Activated CD8-positive, alpha-beta memory T cell treated with anti-CD3 and anti-CD28 coated beads for 36 hours (primary cell): ENCODE measurements around the gene COQ5. TPM values are rescaled to one million over a fixed set of nuclear protein-coding genes. Genes with fewer than 3 reads are reported as not detected.

ENCODE experiments used
- CTCF ChIA-PET: fragments of 350-600 bp; sonication (Branson Sonifier 250); formaldehyde crosslinking; loops from one replicate; lab custom pipeline; 2021; ENCODE audit warnings: antibody characterized with exemption; lab: Charles Lee
- POLR2A ChIA-PET: fragments of 350-600 bp; sonication (Branson Sonifier 250); formaldehyde crosslinking; loops from one replicate; lab custom pipeline; 2021; ENCODE audit warnings: antibody characterized with exemption; lab: Charles Lee
- total RNA-seq, 2 experiments: library from RNA; stranded (reverse); gene quantifications; one replicate each; pipeline ENCODE4 v1.2.3, GENCODE V29; 2021

The COQ5 gene
- total RNA-seq, 2 experiments from 2014 or later: 33.7 to 36.0 TPM

- ChIA-PET CTCF (interaction anchor here (0.9 to 2.3 kb wide), 11 partner anchors 10 to 246 kb away, joined by 3 to 8 read pairs (median 3); a partner anchor contains a TSS), POLR2A (interaction anchor here (0.6 to 2.5 kb wide), 8 partner anchors 10 to 663 kb away, joined by 3 to 12 read pairs (median 4); partner anchors contain the start of genes DYNLL1, POP5, RNU4-2 and RPLP0)
These were observed 60.0 kb downstream of the COQ5 start for GRCh38 chr12:120468821-120469449.

- POLR2A ChIA-PET: interaction anchor here (0.7 to 2.5 kb wide), 8 partner anchors 10 to 267 kb away, joined by 3 to 12 read pairs (median 4); partner anchors contain the start of genes DYNLL1, POP5, RNU4-2 and RPLP0
- CTCF ChIA-PET: interaction anchor here (0.7 to 1.8 kb wide), 6 partner anchors 9 to 245 kb away, joined by 3 to 7 read pairs (median 3); no protein-coding TSS in a partner anchor
These were observed 60.6 kb downstream of the COQ5 start for GRCh38 chr12:120468325-120468820.

- CTCF ChIA-PET: interaction anchor here (1.1 to 1.9 kb wide), 4 partner anchors 14 to 31 kb away, joined by 3 to 9 read pairs (median 4); partner anchors contain the start of gene COX6A1
- POLR2A ChIA-PET: no interaction called here
These were observed 61.5 kb downstream of the COQ5 start for GRCh38 chr12:120467439-120467838.

DNA sequence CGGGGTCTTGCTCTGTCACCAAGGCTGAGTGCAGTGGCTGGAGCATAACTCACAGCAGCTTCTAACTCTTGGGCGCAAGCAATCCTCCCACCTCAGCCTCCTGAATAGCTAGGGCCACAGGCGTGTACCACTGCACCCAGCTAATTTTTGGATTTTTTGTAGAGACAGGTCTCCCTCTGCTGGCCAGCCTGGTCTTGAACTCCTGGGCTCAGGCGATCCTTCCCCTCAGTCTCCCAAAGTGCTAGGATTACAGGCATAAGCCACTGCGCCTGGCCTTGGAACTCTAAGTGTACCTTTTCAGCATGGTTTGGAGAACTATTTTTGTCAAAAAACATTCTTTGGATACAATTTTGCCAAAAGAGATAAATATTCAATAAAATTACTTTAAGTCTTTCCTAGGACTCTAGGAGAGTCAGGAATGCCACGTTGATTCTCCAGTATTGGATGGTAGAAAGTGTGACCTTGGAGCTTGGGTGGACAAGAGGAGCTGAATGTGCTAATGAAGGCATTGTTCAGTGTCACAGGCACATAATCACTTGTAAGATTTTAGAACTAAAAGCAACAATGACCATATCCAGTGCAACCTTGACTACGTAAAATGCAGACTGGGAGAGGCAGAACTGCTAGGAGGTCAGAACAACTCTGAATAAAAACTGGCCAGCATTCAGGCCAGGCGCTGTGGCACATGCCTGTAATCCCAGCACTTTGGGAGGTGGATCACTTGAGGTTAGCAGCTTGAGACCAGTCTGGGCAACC lies 62.2 kb downstream of the COQ5 start:
- ChIA-PET CTCF (interaction anchor here (0.9 to 1.9 kb wide), 10 partner anchors 9 to 105 kb away, joined by 3 to 9 read pairs (median 4); partner anchors contain the start of genes COX6A1 and DYNLL1), POLR2A (no interaction called here)

- ChIA-PET CTCF (interaction anchor here (0.9 to 1.6 kb wide), 4 partner anchors 9 to 30 kb away, joined by 3 to 4 read pairs (median 4); partner anchors contain the start of gene DYNLL1), POLR2A (no interaction called here)
These were observed 63.2 kb downstream of the COQ5 start for GRCh38 chr12:120465756-120466155.

- POLR2A ChIA-PET: interaction anchor here (0.8 kb wide), 1 partner anchor 10 kb away, joined by 3 read pairs; no protein-coding TSS in a partner anchor
These were observed 65.2 kb downstream of the COQ5 start for GRCh38 chr12:120463712-120464111.

DNA sequence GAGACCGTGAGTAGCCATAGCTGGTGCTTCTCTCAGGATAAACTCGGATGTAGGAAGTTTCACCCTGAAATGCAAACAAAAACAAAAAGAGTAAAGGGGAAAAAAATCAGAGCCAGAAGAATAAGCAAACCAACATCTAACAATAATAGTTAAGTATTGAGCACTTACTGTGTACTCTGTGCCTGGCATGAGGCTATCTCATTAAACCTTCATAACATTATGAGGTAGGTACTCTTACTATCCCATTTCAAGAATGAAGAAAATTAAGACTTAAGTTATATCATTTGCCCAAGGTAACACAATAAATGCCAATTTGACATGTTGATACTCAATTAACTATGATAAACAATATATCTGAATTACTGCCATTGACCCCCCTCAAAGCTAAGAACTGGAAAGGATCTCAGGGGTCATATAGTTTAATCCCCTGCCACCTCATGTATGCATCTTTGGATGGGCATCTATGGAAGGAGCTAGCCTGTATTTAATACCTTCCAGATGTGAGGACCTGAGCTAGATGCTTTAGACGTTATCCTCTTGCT lies 66.8 kb downstream of the COQ5 start:
- ChIA-PET CTCF (interaction anchor here (1.7 kb wide), 1 partner anchor 16 kb away, joined by 7 read pairs; the partner anchor contains the start of genes GATC and TRIAP1), POLR2A (no interaction called here)

More at GRCh38 chr12:120463712-120464111, 65.2 kb downstream of the COQ5 start:
- CTCF ChIA-PET: interaction anchor here (0.6 to 1.1 kb wide), 5 partner anchors 10 to 33 kb away, joined by 3 to 4 read pairs (median 3); partner anchors contain the start of gene DYNLL1

DNA sequence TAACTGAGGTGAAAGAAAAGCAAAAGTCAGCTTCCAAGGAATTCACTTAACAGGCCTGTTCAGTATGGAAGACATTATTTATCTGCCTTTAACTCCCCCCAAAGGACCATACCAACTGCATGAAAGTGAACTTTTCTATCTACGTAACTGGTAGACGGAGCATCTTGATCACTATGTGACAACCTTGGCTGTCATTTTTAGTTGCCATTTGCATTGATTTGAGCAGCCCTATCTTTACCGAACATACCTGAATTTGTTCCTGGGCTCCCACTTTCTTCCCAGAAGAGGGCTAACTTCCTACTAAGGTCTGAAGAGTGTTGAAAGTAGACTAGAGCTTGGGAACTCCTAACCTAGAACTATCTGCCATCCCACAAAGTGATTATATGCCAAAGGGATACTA lies 68.8 kb downstream of the COQ5 start:
- CTCF ChIA-PET: no interaction called here
- POLR2A ChIA-PET: no interaction called here

DNA sequence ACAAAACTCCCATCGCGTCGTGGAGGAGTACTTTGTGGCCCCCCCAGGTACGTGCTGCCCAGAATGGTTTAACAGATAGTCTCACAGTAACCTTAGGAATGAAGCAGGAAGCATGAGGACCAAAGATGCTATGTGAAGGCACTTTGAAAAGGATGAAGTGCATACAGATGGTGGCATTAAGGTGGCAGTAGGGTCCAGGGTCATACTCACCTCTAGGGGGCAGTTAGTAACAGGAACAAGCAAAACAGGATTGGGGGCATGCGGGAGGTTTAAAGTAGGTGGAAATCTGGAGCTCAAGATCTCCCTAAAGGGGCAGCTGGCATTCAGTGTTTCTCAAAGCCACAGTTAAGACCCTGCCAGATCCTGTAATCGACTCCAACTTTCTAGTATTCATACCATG lies 71.8 kb downstream of the COQ5 start:
- ChIA-PET POLR2A (interaction anchor here (0.6 to 2.9 kb wide), 3 partner anchors 12 to 192 kb away, joined by 4 to 12 read pairs (median 8); partner anchors contain the start of gene SRSF9), CTCF (interaction anchor here (0.7 to 1.7 kb wide), 5 partner anchors 9 to 141 kb away, joined by 3 to 7 read pairs (median 4); partner anchors contain the start of gene SRSF9)

DNA sequence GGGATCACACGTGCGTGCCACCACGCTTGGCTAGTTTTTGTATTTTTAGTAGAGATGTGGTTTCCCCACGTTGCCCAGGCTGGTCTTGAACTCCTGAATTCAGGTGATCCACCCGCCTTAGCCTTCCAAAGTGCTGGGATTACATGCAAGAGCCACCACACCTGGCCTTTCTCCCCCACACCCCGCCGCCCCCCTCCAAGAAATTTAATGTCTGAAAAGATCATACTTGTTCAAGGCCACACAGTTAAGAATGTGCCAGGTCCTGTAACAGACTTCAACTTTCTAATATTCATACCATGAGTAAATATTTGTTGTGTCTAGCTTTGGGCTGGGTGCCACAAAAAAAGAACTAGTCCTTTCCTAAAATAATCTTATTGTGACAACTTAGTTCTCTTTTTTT lies 73.7 kb downstream of the COQ5 start:
- POLR2A ChIA-PET: interaction anchor here (2.9 kb wide), 1 partner anchor 14 kb away, joined by 12 read pairs; the partner anchor contains the start of gene SRSF9
- CTCF ChIA-PET: no interaction called here

- CTCF ChIA-PET: interaction anchor here (0.8 to 2.0 kb wide), 5 partner anchors 9 to 135 kb away, joined by 3 to 7 read pairs (median 3); partner anchors contain the start of gene SRSF9
- POLR2A ChIA-PET: interaction anchor here (1.0 kb wide), 1 partner anchor 9 kb away, joined by 3 read pairs; no protein-coding TSS in a partner anchor
These were observed 75.0 kb downstream of the COQ5 start for GRCh38 chr12:120453977-120454376.

Other genes starting within 250 kb of the COQ5 start
- gene RNU4-2, start 237.3 kb downstream of the COQ5 start, total RNA-seq: 1,000 to 10,000 TPM; 1,157 to 1,321 TPM
- gene RNU4-1, start 235.9 kb downstream of the COQ5 start, total RNA-seq: 100 to 1,000 TPM; 620 to 702 TPM
- gene SIRT4, start 226.8 kb downstream of the COQ5 start, total RNA-seq: 1 to 10 TPM; 2.5 to 3.7 TPM
- not detected for gene PLA2G1B, start 201.4 kb downstream of the COQ5 start, total RNA-seq
- gene MSI1, start 160.0 kb downstream of the COQ5 start, total RNA-seq: under 1 TPM; 0.17 to 0.21 TPM
- 100 to 1,000 TPM; 494 TPM for gene COX6A1, start 91.0 kb downstream of the COQ5 start, total RNA-seq
- gene TRIAP1, start 82.8 kb downstream of the COQ5 start, total RNA-seq: 10 to 100 TPM; 68.2 to 69.1 TPM
- 10 to 100 TPM; 30.8 to 32.1 TPM for gene GATC, start 82.7 kb downstream of the COQ5 start, total RNA-seq
- 100 to 1,000 TPM; 275 to 281 TPM for gene SRSF9, start 59.4 kb downstream of the COQ5 start, total RNA-seq
- gene DYNLL1, start 33.0 kb downstream of the COQ5 start, total RNA-seq: 100 to 1,000 TPM; 269 to 277 TPM
- gene RNF10, start 5.2 kb upstream of the COQ5 start, total RNA-seq: 100 to 1,000 TPM; 165 to 168 TPM
- gene POP5, start 52.2 kb upstream of the COQ5 start, total RNA-seq: 10 to 100 TPM; 75.4 to 75.6 TPM
- under 1 TPM; 0.17 to 0.31 TPM for gene CABP1, start 111.5 kb upstream of the COQ5 start, total RNA-seq
- 100 to 1,000 TPM; 128 to 132 TPM for gene MLEC, start 158.0 kb upstream of the COQ5 start, total RNA-seq
- 10 to 100 TPM; 26.2 to 29.8 TPM for gene UNC119B, start 181.3 kb upstream of the COQ5 start, total RNA-seq
- gene ACADS, start 196.7 kb upstream of the COQ5 start, total RNA-seq: 10 to 100 TPM; 11.8 to 12.6 TPM